Measurements from ENCODE around the gene ASTN2.

ASTN2 gene

DNA sequence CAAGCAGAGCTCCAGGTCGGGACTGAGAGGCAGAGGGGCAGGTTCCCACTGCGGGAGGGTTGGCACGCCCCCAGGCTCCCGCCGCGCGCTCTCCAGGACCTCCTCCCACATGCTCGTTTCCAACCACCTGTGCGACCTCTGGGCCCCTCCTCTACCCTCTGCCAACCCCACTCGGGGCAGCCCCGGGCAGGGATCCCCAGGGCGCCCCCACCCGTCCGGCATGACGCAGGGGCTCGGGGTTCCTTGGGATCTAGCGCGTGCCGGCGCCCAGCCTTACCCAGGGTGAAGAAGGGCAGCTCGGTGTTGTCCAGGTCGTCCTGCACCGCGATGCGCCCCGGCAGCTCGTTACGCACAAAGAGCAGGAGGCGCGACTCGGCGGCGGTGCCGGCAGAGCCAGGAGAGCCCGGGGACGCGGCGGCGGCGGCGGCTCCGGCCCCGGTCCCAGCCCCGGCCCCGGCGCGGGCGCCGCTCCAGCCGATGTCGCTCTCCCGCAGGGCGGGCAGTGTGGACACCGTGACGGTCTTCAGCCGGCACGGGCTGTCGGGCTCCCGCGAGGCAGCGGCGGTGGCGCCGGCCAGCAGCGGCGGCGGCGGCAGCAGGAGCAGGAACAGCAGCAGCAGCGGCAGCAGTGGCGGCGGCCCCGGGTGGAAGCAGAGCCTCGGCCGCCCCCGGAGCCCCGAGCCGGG lies 494 bp downstream of the ASTN2 start:
- no peak for DNase-seq

DNA sequence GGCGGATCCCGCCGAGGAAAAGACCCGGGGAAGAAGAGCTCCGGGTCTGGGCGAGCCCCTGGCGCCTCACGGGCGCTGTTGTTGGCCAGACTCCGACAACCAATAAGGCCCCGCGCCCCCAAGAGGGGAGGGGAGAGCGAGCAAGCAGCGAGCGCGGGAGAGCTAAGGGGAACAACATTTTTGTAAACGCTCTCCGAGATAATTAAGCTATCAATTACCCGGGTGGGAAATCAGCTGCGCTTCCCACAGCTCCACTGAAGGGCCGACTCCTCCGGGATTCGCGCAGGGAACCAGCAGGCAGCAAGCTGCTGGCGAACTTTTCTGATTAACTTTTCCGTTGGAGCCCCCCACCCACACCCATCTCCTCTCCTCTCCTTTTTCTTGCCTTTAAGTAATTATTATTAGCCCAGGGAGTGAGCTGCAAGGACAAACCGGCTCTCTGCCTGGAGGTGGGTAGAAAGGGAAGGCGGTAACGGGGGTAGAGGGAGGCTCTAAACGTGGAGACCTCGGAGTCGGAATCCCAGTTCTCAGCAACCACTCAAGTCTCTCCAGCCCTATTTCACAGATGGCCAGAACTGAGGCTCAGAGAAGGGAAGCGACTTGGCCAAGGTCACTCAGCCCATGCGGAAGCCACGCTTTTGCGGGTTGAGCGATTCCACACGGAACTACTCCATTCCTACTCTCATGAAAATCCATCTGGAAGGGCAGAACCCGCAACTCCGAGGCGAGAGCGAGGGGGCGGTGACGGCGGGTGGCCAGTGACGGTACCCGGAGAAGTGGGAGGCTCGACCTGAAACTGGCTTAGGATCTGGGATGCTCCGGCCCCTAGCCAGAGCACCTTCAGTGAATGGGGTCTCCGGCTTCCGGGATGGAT lies 1.3 kb downstream of the ASTN2 start:
- no peak for DNase-seq

DNA sequence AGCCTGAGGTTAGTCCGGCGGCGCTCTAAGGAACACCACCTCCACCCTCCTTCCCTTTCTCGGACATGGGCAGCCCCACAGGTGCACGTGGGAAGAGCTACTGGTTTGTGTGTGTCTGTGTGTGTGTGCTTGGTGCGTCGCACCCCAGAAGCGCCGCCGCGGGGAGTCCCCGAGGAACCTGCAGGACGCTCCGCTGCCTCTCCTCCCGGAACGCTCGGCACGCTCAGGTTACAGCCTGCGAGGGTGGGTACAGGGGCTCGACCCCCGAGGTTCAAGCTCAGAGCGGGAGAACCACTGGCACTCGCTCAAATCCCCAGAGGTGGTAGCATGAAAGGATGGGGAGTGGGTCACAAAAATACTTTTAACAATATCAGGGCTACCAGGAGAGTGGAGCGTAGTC lies 2.0 kb downstream of the ASTN2 start:
- no peak for DNase-seq

DNA sequence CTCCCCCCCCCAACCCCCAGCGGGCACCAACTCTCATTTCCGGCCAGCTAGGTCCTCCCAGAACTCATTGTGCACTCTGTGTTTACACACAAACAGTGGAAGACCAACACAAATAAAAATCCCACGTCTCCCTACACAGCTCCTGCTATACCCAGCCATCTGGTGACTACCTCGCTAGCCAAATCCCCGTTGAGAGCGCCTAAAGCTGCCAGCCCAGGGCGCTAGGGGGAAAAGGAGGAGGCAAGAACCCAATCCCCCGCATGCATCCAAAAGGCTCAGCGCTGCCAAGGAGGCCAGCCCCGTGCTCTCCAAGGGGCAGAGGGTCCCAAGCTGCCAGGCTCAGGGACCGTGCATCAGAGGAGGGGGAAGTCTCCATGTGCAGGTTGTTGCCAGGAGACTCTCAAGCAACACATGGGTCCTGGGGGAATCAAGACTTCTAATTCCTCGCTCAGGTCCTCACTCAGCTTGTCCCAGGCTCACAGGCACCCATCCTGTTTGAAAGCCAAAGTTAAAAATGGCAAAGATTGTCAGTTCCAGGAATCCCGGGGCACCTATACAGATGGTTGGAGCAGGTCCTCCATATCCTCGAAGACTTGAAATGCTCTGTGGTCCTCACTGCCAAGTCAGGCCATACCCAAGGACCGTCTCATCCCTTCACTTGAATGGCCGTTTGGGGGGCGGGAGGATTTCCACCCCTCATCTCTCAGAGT lies 2.7 kb downstream of the ASTN2 start:
- DNase-seq = no peak

DNA sequence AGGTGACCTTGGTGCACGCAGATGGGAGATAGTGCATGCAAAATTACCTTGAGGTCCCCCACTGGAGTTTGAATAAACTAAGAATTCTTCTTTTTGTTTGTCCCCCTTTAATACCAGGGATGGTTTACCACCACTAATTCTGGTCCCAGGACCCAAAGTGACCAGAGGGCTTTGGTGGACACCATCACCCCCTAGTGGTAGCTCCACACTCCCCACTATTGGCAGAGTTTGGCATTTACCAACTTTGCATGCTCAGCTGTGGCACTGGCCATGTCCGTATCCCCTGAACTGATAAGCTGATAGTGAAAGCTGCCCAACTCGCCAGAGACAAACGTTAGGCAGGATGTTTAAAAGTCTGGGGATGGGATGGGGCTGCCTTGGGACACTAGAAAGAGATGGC lies 3.3 kb downstream of the ASTN2 start:
- no peak for DNase-seq

DNA sequence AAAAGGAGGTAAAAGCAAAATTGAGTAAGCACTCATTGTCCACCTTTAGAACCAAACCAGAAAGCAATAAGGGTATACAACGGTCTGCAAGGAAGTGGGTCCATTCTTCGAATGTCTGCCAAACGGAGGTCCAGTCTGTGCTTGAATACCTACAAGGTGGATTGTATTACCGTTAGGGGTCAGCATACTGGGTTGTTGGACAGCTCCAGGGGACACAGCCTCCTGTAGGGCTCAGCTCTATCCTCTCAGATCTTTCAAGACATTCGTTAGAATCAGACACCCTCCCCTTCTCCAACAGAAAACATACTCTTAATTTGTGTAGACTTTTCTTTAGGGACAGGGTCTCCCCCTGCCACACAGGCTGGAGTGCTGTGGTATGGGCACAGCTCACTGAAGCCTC lies 5.5 kb downstream of the ASTN2 start:
- no peak for DNase-seq

DNA sequence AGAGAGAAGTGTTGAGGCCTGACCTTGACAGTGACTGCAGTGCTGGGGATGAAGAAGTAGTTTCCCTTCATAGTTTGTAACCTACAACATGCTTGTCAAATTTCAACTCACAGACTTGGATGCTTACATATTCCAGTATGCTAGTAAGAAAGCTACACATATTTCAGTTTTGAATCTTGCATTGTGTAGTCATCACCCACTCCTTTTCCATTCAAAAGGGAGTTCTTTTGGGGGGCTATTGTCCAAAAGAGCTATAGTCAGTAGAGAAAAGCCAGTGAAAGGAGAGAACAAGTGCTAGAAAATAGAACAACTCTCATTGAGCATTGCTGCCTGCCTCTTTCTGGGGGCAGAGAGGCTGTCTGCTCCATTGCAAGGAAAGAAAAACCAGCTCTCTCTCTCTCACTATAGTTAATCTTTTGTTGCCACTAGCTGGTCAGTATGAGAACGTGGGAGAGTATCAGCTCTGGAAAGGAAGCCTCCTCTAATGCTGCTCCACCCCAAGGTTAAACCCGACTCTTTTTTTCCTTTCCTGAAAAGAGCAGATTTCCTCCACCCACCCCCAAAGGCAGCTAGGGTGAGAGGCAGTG lies 7.3 kb downstream of the ASTN2 start:
- DNase-seq = no peak

DNA sequence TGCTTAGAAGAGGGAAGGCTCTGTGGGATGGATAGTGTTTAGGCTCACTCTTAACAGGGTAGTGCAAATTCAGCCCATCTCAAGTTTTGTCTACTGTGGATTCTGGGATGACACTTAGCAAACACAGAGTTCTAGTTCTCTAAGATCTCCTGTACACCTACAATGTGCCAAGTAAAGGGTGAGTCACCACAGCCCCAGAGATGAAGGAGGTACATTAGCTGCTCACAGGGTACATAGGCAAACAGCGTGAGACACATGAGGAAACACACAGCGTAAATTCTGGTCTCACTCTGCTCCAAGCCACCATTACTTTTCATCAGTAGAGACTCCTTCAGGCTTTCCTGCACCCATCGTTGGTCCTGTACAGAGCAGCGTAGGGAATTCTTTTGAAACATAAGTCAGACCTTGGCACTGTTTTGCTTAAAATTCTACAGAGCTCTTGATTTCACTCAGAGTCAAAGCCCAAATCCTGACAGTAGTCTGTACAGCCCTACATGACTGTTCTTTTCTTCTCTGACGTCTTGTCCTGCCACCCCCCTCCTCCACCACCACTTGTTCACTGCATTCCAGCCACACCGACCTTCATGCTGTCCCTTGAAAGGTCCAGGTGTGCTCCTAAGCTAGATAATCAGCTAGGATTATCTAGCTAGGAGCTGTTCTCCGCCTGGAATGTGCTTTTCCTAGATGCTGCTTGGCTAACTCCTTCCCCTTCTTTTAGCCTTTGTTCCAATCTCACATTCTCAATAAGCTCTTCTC lies 8.7 kb downstream of the ASTN2 start:
- DNase-seq = no peak

DNA sequence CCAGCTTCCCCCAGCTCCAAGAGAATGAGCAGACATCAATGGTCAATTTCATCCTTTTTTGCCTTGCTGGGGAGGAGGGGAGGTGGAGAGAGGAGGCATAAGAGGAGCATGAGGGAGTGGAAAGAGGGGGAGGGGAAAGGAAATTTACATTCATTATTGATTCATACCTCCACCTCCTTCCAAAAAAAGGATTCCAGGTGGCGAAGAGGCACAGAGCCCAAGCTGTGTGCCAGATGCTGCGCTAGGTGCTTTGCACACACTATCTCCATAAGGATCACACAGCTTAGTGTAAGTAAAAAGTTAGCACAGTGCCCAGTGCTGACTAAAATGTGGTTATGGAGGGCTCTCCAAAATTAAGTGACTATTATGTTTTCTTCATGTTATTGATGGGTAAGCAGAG lies 11.0 kb downstream of the ASTN2 start:
- no peak for DNase-seq

DNA sequence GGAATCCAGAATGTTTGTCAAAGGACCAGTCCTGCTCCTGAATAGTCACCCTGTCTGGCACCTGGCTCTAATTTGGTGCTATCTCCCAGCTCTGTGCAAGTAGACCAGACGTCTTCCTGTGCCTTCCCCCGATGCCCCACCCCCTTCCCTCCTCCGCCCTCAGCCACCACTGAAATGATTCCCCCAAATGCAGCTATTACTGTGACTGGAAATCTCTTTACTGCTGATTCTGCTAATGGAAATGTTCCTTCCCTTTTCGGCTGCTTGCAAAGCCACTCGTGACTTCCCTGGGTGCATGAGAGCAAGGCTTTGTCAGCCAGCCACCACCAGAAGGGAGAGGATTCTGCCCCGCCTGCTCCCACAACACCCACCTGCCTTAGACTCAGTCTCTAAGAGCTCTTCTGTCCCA lies 11.4 kb downstream of the ASTN2 start:
- no peak for DNase-seq

DNA sequence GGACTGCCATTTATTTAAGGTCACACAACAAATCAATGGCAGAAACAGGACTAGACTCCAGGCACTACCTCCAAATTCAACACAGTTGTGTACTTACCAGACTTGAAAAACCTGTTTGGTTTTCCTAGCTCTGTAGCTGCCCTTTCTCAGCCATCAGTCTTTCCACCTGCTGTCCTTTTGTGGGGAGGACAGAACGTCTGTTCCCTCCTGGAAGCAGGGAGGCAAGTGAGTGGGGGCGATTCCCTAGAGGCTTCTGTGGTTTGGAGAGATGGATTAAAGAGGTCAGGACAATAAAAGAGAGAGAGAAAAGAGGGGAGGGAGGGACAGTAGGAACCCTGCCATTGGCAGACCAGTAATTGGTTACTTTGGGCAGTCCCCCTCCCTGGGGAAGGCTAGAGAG lies 14.7 kb downstream of the ASTN2 start:
- DNase-seq = no peak

DNA sequence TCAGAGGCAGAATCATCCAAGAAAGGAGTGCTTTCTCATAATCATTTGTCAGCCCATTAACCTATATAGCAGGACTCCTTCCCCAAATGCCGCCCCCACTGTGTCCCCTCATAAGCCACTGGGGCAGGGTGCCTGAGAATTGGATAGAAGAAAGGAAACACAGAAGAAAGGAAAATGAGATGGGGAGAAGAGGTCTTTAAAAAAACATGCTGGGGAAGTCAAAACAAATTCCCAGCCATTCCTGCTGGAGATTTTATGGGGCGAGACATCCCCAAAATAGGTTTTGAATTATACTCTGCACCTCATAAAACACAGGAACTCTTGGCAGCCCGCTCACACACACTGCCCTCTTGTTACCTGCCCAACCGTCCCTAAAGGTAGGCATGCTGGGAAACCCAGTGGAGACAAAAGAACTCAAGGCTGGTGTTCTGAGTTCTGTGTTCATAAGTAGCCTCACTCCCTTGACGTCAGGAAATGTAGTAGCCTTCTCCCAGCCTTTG lies 19.7 kb downstream of the ASTN2 start:
- no peak for DNase-seq

DNA sequence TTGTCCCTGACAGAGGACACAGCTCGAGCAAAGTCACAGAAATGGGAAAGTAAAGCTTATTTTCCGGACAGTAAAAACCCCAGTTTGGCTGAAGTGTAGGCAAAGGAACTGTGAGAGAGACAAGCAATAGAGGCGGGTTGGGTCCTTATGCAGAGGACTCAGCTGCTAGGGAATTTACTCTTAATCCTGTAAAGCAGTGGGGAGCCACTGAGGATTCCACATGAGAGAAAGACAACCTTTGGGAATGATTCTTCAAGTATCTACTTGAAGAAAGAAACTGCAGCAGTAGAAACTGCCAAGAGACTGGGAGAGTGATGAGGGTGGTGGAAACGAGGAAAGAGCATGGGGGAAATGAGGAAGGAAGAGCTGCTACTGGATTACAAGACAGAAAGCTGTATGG lies 20.2 kb downstream of the ASTN2 start:
- no peak for DNase-seq

DNA sequence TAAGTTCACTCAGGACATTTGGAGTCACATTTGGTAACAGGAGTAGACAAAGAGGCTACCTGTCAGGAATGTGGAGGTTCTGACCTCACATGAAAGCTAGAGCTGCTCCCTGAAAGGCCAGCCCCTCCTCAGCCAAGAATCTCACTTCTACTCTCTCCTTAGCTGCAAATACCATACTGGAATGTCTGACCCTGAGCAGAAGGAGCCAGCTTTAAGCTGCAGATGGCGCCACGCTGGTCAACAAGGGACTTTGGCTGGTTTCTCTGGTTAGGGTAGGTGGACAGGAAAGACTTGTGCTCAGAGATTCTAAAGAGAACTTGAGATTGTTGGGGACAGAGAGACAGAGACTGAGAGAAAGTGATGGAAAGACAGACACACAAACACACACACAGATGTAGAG lies 21.9 kb downstream of the ASTN2 start:
- no peak for DNase-seq

DNA sequence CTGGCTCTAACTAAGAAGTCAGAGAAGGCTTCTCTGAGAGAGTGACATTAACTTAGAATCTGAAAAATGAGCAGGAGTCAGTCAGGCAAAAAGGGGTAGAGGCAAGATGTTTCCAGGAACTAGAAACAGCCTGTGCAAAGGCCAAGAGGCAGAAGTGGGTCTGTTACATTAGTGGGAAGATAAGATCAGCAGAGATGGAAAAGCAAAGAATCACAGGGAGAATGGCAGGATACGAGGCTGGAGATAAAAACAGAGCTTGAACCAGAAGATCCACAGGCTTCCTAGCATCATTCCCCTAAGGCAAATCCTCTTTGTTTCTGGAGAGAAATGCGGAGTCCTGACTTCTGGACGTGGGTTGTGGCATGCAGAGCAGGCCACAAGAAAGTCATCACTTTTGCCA lies 27.4 kb downstream of the ASTN2 start:
- DNase-seq = no peak

DNA sequence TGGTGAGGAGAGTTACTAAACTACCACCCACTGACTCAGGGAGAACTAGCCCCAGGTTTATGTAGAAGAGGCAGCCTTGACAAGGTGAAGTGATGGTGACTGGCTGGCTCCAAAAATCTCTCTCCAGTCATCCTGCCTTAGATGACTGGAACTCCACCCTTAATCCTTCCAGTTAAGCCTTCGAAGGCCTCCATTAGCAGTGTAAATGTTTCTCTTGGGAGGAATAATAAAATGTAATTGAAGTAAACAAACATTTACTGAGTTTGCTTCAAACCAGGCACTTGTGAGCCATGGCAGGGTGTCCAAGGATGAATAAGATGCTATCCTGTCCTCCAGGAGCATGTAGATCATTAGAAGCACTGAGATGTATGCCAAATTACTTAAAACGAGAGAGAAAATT lies 35.5 kb downstream of the ASTN2 start:
- DNase-seq = no peak

DNA sequence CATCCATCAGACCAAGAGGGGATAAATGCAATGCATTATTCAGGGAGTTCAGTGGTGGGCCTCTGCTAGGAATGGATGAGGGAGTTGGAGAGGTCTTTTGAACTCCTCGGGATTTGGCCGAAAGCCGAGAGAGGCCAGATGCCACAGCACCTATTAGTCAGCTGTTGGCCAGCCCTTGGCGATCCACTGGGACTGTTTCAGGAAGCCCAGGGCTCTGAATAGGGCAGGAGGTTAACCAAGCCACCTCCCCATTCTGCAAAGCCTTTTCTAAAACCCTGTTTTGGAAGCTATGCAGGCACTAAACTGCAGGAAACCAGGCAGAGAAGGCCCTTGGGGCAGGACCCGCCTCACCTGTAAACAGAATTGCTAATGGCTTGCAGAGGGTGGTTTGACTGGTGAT lies 37.8 kb downstream of the ASTN2 start:
- no peak for DNase-seq

DNA sequence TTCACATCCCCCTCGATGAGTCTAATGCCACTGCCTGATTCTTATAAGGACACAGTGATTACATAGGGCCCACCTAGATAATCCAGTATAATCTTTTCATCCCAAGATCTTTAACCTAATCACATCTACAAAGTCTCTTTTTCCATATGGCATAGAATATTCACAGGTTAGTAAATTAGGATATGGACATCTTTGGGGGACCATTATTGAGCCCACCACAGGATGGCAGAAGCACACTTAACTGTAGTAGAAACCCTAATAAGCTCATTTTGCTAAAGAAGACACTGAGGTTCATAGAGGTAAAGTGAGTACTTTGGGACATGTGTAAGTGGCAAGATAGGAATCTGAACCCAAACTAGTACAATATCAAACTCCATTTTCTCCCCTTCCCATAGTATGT lies 38.9 kb downstream of the ASTN2 start:
- DNase-seq = no peak

DNA sequence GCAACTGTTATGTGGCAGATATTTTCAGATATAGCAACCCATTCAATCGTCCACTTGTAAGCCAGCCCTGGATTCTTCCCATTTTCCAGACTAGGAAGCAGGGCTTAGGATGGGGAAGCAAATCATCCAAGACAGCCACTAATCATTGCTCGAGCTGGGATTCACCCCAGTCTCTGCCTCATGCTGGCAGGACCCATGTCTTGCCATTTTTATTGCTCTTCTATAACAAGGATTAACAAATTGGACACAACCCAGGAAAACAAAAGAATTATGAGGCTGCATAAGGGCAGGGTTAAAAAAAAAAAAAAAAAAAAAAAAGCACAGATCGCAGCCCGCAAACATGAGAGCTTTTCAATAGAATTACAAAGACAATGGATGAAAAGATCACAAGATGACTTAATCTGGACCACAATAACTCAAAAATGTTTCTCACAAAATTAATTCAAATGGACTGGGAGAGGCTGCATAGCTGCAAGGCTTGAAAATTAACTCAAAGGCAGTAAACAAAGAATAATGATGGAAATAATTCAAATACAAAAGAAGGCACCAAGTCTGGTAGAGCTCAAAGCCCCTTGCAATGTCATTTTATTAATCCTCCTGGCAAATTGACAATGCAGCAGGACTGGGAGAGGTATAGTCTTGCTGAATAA lies 40.7 kb downstream of the ASTN2 start:
- no peak for DNase-seq

DNA sequence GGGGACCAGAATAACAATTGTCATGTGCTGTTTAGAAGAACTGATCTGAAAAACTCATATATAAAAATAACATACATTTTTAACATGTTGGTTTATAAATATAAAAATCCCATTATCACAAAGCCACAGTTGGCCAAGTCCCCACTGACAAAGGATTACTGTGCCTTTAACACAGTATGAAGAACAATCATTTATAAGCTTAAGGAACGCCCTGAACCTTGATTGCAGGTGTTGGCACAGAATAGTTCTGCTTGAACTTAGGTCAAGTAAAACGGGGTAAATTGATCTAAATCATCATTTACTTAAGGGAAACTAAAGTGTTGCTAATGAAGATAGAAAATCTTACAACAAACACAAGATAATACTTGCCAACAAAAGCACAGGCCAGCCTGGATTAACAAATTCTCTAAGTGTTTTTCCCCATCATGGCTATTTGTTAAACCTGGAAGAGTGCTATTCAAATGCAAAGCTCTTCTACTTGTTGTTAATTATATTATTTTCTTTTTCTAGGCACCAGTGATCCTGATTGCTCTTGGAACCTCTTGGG lies 46.1 kb downstream of the ASTN2 start:
- DNase-seq = no peak

DNA sequence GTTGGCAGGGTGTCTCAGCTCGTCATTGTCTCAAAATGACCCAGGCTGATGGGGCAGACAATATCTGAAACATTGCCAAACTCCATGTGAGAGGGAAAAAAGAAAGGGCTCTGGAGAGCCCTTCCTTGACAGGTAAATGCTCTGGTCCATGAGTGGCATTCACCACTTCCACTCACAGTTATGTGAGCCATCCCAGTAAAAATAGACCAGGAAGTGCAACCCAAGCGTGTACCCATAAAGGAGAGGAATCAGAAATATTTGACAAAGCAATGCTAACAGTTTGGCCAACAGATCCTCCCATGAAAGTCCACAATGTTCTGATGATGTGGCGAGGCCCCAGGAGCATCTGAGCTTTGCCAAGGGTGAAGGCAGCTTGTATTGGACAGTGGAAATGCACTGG lies 49.4 kb downstream of the ASTN2 start:
- DNase-seq = no peak

DNA sequence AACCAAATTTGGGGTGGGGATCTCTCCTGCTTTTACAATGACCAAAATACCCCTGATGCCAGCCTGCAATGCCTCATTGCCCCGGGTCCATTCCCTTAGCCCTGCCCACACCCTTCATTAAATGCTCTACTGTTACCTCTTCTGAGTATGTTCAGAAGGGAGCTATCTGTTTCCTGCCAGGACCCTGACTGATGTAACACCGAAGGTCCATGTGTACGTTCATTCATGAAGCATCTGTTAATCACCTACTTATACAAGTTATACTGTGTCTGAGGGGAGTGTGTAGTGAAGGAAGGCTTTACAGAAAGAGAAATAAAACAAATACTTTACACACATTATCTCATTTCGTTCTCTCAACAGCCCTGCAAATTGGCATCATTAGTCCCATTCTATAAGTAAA lies 51.9 kb downstream of the ASTN2 start:
- no peak for DNase-seq
